ENCODE results near the gene RBM25. TPM values are rescaled to one million over a fixed set of nuclear protein-coding genes. Genes with fewer than 3 reads are reported as not detected.

Gene RBM25
- total and polyA plus RNA-seq, 10 of the 15 experiments (the other 5 are each of a cell fraction or from before 2014, with no cell fraction given), result 43.4 to 125 (median 74.1) TPM

DNA sequence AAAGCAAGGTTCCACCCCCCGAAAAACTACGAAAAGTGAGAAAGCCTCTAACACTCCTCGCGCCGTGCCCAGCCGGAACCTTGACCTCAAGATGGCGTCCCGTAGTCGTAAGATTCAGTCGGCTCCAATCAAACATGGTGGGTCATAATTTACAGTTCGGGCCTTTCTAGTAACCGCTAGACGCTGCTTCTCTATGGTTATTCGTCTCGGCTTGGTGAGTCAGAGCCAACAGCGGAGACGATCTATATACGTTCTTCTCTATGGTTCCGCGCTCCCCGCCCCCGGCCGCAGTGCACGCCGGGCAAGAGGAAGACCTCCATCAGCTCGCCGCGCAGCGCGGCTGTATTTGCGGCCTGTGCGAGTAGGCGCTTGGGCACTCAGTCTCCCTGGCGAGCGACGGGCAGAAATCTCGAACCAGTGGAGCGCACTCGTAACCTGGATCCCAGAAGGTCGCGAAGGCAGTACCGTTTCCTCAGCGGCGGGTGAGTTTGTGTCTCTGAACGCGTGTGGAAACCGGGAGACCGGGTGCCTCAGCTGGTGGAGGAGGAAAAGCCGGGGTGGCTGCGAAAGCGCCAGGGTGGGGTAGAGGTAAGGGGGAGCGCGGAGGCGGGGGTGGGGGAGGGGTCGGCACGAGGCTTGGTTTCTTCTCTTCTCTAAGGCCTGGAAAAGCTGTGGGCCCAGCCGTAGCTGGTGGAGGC is at the start of gene RBM25 (continued):
- TF ChIP-seq, protein P1, sequence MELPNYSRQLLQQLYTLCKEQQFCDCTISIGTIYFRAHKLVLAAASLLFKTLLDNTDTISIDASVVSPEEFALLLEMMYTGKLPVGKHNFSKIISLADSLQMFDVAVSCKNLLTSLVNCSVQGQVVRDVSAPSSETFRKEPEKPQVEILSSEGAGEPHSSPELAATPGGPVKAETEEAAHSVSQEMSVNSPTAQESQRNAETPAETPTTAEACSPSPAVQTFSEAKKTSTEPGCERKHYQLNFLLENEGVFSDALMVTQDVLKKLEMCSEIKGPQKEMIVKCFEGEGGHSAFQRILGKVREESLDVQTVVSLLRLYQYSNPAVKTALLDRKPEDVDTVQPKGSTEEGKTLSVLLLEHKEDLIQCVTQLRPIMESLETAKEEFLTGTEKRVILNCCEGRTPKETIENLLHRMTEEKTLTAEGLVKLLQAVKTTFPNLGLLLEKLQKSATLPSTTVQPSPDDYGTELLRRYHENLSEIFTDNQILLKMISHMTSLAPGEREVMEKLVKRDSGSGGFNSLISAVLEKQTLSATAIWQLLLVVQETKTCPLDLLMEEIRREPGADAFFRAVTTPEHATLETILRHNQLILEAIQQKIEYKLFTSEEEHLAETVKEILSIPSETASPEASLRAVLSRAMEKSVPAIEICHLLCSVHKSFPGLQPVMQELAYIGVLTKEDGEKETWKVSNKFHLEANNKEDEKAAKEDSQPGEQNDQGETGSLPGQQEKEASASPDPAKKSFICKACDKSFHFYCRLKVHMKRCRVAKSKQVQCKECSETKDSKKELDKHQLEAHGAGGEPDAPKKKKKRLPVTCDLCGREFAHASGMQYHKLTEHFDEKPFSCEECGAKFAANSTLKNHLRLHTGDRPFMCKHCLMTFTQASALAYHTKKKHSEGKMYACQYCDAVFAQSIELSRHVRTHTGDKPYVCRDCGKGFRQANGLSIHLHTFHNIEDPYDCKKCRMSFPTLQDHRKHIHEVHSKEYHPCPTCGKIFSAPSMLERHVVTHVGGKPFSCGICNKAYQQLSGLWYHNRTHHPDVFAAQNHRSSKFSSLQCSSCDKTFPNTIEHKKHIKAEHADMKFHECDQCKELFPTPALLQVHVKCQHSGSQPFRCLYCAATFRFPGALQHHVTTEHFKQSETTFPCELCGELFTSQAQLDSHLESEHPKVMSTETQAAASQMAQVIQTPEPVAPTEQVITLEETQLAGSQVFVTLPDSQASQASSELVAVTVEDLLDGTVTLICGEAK (IDR thresholded peaks at IDR 0.05; ENCODE audit: borderline replicate concordance), result no peak; the same call in 1 of the 2 replicates
- peak; percentile 100 for TF ChIP-seq POLR2A (IDR thresholded peaks at IDR 0.05; ENCODE audit: low read depth, low read length)
- no peak for TF ChIP-seq ZNF217 (IDR thresholded peaks at IDR 0.05)
- TF ChIP-seq, protein P2, sequence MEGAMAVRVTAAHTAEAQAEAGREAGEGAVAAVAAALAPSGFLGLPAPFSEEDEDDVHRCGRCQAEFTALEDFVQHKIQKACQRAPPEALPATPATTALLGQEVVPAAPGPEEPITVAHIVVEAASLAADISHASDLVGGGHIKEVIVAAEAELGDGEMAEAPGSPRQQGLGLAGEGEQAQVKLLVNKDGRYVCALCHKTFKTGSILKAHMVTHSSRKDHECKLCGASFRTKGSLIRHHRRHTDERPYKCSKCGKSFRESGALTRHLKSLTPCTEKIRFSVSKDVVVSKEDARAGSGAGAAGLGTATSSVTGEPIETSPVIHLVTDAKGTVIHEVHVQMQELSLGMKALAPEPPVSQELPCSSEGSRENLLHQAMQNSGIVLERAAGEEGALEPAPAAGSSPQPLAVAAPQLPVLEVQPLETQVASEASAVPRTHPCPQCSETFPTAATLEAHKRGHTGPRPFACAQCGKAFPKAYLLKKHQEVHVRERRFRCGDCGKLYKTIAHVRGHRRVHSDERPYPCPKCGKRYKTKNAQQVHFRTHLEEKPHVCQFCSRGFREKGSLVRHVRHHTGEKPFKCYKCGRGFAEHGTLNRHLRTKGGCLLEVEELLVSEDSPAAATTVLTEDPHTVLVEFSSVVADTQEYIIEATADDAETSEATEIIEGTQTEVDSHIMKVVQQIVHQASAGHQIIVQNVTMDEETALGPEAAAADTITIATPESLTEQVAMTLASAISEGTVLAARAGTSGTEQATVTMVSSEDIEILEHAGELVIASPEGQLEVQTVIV (IDR thresholded peaks at IDR 0.05; ENCODE audit: borderline replicate concordance, partially characterized antibody), result peak; percentile 41
- TF ChIP-seq, protein P3, sequence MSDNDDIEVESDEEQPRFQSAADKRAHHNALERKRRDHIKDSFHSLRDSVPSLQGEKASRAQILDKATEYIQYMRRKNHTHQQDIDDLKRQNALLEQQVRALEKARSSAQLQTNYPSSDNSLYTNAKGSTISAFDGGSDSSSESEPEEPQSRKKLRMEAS (IDR thresholded peaks at IDR 0.05; ENCODE audit: low read depth, low read length), result peak; percentile 64
- TF ChIP-seq STAT1 (conservative IDR thresholded peaks at IDR 0.05), result peak; percentile 74
- 0 out of 2 replicates have a peak, but pooled peaks have one; percentile 20 for TF ChIP-seq HDGF (IDR thresholded peaks at IDR 0.05)
- TF ChIP-seq, protein P4, sequence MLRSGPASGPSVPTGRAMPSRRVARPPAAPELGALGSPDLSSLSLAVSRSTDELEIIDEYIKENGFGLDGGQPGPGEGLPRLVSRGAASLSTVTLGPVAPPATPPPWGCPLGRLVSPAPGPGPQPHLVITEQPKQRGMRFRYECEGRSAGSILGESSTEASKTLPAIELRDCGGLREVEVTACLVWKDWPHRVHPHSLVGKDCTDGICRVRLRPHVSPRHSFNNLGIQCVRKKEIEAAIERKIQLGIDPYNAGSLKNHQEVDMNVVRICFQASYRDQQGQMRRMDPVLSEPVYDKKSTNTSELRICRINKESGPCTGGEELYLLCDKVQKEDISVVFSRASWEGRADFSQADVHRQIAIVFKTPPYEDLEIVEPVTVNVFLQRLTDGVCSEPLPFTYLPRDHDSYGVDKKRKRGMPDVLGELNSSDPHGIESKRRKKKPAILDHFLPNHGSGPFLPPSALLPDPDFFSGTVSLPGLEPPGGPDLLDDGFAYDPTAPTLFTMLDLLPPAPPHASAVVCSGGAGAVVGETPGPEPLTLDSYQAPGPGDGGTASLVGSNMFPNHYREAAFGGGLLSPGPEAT (IDR thresholded peaks at IDR 0.05; ENCODE audit: low read depth), result peak; percentile 87
- TF ChIP-seq, protein P5, sequence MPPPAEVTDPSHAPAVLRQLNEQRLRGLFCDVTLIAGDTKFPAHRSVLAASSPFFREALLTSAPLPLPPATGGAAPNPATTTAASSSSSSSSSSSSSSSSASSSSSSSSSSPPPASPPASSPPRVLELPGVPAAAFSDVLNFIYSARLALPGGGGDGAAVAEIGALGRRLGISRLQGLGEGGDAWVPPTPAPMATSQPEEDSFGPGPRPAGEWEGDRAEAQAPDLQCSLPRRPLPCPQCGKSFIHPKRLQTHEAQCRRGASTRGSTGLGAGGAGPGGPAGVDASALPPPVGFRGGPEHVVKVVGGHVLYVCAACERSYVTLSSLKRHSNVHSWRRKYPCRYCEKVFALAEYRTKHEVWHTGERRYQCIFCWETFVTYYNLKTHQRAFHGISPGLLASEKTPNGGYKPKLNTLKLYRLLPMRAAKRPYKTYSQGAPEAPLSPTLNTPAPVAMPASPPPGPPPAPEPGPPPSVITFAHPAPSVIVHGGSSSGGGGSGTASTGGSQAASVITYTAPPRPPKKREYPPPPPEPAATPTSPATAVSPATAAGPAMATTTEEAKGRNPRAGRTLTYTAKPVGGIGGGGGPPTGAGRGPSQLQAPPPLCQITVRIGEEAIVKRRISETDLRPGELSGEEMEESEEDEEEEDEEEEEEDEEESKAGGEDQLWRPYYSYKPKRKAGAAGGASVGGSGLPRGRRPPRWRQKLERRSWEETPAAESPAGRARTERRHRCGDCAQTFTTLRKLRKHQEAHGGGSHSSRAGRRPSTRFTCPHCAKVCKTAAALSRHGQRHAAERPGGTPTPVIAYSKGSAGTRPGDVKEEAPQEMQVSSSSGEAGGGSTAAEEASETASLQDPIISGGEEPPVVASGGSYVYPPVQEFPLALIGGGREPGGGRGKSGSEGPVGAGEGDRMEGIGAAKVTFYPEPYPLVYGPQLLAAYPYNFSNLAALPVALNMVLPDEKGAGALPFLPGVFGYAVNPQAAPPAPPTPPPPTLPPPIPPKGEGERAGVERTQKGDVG (CRISPR knock-in tag; IDR thresholded peaks at IDR 0.05), result no peak
- TF ChIP-seq, protein P6, sequence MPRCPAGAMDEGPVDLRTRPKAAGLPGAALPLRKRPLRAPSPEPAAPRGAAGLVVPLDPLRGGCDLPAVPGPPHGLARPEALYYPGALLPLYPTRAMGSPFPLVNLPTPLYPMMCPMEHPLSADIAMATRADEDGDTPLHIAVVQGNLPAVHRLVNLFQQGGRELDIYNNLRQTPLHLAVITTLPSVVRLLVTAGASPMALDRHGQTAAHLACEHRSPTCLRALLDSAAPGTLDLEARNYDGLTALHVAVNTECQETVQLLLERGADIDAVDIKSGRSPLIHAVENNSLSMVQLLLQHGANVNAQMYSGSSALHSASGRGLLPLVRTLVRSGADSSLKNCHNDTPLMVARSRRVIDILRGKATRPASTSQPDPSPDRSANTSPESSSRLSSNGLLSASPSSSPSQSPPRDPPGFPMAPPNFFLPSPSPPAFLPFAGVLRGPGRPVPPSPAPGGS (IDR thresholded peaks at IDR 0.05; ENCODE audit: borderline replicate concordance, insufficient read depth, low read depth, low read length, poor library complexity, severe bottlenecking), result peak; percentile 45
- TF ChIP-seq BCL11A (IDR thresholded peaks at IDR 0.05; ENCODE audit: low read depth, low read length), result 0 out of 2 replicates have a peak, but pooled peaks have one; percentile 9
- TF ChIP-seq SREBF1 (IDR thresholded peaks at IDR 0.05; ENCODE audit: low read length), result no peak
- TF ChIP-seq ATF7 (IDR thresholded peaks at IDR 0.05; ENCODE audit: low read depth), result peak; percentile 87
- TF ChIP-seq POU2F2 (IDR thresholded peaks at IDR 0.05; ENCODE audit: borderline replicate concordance, low read depth, low read length), result peak; percentile 82
- peak; percentile 82 for TF ChIP-seq SIN3A (IDR thresholded peaks at IDR 0.05; ENCODE audit: low read depth, low read length)
- peak; percentile 86 for TF ChIP-seq TARDBP (IDR thresholded peaks at IDR 0.05; ENCODE audit: borderline replicate concordance)
